ENCODE data around the gene CCNL2.

The CCNL2 gene

DNA sequence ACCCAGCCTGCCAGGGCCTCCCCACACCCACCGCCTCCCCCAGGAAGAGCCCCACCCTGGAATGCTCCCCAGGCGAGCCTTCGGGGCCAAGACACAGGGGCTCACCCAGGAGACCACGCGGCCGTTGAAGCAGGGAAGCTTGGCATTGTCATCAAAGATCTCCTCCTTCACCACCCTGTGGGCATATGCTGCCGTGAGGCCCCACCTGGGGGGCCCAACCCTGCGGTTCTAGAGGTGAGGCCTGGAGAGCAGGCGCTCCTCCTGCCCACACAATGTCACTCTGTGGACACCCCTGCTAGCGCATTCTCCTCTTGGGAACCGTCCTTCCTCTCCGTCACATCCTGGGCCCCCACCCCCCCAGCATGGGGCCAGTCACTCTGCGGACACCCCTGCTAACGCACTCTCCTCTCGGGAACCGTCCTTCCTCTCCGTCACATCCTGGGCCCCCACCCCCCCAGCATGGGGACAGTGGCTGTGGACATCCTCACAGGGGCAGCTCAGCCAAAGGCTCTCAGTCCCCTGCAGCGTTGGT, 56.5 kb downstream of the CCNL2 start:
- DNase-seq (ENCODE audit: low read depth in 2 of 2), result no peak

DNA sequence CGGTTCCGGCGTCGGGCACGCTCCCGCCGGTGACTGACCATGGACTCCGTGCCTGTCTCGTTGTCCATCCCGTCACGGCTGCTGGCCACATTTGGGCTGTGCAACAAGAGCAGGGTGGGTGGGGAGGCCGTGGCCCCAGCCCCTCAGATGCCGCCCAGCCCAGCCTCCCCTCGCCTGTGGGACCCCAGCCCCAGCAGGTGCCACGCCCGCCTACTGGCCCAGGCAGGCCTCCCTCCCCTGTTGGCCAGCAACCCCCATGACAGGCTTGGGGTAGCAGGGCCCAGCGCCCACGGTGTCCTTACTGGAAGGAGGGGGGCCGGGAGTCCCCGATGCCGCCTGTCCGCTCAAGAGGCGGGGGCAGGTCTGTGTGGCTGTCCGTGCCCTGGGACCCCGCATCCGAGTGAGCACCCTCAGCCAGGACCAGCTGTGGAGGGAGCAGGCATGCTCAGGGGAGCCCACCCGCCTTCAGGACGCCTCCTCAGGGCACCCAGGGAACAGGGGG, 57.0 kb downstream of the CCNL2 start:
- DNase-seq (ENCODE audit: low read depth in 2 of 2), result no peak

DNA sequence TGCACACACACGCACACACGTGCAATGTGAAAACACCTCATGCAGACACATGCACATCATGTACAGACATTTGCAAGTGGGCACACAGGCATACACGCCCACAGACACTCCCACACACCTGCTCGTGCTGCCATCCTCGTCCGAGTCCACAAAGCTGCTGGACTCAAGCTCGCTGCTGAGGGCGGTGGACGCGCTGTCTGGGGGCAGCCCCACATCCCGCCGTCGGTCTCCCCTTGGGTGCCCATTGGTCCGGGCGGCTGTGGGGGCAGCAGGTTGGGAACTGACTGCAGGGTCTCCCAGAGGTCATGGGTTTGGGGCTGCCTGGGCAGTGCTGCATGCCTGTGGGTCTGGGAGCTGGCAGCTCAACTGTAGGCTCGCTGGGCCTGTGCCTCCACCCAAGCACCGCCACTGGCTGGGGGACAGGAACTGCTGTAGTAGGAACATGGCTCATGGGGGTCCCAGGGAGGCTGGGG, 57.5 kb downstream of the CCNL2 start:
- DNase-seq (ENCODE audit: low read depth in 2 of 2), result no peak

DNA sequence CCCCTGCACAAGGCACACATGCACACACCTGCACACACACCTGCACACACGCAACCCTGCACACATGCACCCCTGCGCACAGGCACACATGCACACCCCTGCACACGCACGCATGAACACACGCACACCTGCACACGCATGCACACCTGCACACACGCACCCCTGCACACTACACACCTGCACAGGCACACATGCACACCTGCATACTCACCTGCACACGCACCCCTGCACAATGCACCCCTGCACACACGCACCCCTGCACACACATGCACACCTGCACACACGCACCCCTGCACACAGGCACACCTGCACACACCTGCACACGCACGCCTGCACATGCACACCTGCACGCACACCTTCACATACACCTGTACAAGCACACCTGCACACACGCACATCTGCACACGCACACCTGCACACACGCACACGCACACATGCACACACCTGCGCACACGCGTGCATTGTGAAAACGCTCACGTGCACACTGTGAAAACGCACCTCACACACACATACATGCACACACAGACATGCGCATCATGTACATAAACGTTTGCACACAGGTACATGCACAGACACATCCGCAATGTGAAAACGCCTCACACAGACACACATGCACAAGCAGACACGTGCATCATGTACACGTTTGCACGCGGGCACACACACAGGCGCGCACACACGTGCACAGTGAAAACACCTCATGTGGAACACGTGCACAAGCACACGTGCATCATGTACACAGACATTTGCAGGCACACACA, 58.2 kb downstream of the CCNL2 start:
- no peak for DNase-seq (ENCODE audit: low read depth in 2 of 2)

DNA sequence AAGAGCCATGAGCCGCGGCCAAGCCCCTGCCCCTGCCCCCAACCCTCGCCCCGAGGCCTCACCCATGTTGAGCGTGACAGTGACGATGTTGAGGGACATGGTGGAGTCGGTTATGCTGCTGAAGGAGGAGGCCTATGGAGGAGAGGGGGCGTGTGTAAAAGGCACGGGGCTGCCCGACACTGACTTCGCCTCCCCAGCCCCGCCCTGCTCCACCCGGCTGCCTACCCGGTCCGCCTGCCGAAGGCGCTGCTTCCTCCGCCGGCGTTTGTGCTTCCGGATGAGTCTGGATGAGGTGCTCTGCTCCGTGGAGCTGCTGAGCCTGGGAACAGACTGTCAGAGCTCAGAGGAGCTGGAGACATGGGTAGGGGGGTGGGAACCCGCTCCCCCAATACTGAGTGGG, 59.0 kb downstream of the CCNL2 start:
- DNase-seq (ENCODE audit: low read depth in 2 of 2), result no peak

DNA sequence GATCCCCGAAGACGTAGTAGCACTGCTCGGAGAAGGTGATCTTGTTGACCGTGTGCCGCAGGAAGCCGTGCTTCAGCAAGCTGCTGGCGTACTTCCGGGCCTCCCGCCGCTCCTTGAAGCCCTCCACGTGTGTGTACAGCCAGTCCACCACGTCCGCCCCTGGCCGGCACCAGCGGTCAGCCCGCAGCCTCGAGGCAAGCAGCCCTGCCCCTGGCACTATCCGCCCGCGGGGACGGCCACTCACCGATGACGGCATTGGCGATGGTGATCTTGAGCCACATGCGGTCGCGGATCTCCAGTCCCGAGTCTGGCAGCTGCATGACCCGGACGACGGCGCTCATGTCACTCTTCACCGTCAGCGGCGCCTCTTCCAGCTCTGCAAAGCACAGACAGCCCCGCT, 60.9 kb downstream of the CCNL2 start:
- DNase-seq (ENCODE audit: low read depth in 2 of 2), result no peak

DNA sequence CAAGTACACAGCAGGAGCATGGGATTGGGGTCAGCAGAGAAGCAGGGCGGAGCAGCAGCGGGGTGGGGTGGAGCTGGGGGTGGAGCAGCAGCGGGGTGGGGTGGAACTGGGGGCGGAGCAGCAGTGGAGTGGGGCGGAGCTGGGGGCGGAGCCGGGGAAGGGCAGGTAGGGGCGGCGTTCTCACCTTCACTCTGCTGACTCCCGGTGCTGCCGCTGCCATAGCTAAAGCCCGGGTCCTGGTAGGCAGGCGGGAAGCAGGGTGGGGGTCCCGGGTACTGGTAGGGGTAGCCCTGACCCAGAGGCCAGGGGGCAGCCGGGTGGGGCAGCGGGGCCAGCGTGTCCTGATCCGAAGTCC, 61.4 kb downstream of the CCNL2 start:
- DNase-seq (ENCODE audit: low read depth in 2 of 2), result no peak

DNA sequence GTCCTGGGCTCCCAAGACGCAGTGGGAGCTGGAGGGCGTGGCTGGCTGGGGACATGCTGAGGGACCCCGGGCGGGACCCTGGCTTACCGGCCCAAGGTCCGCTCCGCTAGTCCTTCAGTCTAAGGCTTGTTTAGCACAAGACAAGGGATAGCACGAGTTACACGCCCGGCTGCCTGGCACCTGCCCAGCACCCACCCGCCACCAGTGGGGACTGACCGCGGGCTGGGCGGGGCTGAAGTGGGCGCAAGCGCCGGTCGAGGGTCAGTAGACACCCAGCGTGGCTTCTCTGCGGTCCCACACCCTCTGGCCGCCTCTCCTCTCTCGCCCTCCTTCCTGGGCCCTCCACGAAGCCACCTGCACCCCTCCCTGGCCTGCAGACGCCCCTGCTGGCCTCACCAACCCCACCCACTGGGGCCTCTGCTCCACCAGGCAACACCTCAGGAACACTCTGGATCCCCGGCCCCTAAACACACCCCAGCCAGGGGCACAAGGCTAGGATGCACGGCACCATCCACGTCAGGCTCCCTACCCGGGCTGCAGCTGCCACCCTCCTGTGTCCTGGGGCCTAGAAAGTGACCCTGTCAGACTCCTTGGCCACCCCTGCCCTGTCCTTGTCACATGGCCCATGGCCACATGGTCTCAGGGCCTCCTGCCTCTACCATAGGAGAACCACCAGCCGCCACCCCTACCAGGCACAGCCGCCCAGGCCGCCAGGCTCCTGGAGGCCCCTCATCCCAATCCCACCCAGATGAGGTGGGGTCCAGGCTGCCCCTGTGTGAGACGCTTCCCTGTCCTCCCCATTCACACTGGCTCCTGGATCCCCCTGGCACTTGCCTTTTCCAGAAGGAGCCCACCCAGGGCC, 62.0 kb downstream of the CCNL2 start:
- DNase-seq (ENCODE audit: low read depth in 2 of 2), result no peak

DNA sequence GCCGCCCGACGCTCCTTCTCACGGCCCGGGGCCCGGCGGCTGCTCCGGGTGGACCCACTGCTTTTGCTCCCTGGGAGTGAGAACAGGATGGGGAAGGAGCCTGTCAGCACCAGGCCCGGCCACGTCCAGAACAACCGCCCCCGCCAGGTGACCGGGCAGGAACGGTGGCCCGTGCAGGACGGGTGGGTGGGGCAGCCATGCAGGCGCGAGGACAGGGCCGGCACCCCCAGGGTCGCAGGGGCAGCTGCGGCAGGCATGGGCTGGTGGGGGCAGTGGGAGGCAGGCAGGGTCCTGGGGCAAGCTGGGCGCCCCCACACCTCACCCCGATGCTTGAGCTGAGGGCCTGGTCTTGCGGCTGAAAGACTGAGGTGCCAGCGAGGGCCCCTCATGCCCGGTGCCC, 62.7 kb downstream of the CCNL2 start:
- no peak for DNase-seq (ENCODE audit: low read depth in 2 of 2)

DNA sequence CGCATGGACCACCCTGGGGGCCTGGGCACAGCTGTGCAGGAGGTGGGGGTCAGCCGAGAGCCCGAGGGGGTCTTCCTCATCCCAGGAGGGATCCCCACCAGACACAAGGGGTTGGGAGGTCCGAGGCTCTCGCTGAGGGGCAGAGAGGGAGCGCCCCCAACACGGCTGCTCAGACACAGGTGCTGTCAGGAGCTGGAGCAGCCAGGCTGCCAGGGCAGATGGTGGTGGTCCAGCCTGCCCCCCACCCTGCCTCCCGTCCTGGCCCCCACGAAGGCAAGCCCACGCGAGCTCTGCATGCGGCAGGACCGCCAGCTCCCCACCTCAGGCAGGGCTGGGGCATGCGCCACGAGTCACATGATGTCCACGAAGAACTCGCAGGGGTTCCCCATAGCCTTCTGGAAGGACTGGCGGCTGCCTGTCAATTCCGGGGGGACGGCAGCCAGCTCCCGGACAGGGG, 63.3 kb downstream of the CCNL2 start:
- no peak for DNase-seq (ENCODE audit: low read depth in 2 of 2)
